Measurements from ENCODE around the gene CYP2D6. TPM values are rescaled to one million over a fixed set of nuclear protein-coding genes. Genes with fewer than 3 reads are reported as not detected.

The CYP2D6 gene
- total RNA-seq, 1 donor from 2014 or later = 1.4 TPM

DNA sequence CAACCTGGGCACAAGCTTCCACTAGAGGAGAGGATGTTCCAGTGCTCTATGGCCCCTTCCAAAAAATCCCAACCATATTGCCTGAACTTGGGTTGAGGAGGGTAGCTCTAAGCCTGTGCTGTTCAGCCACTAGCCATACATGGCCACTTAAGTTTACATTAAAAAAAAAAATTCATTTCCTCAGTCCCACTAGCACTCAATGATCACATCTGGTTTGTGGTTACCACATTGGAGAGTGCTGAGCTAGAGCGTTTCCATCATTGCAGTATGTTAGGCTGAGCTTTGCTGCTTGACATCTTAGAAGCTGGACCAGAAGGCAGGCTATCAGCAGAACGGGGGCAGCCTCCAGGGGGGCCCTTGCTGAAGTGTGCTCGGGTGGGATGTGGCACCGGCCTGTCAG lies 43.5 kb upstream of the CYP2D6 start:
- Histone ChIP-seq H3K27ac (no peak overlapping the region), H3K9me3 (no peaks in the 10 kb centered on the region), H3K4me3 (no peak overlapping the region), H3K27me3 (ENCODE audit: low read depth) (no peaks in the 10 kb centered on the region), H3K4me1 (peaks cover 16% of the 10 kb centered on the region), H3K36me3 (peaks cover 25% of the 10 kb centered on the region)
- intact Hi-C loops (cut with DNase I) = no loop called here
- ATAC-seq (no peak), DNase-seq (no peak)
- no peak for TF ChIP-seq CTCF (IDR thresholded peaks at IDR 0.05)

GRCh38 chr22:42173183-42173926 lies 42.7 kb upstream of the CYP2D6 start:
- no peak overlapping the region for H3K4me3 ChIP-seq
- no peak for TF ChIP-seq CTCF (IDR thresholded peaks at IDR 0.05)
- H3K9me3 ChIP-seq = no peaks in the 10 kb centered on the region
- ATAC-seq = no peak
- H3K4me1 ChIP-seq = peaks cover 16% of the 10 kb centered on the region
- H3K27me3 ChIP-seq (ENCODE audit: low read depth) = no peaks in the 10 kb centered on the region
- DNase-seq = no peak
- H3K27ac ChIP-seq = no peak overlapping the region
- peaks cover 29% of the 10 kb centered on the region for H3K36me3 ChIP-seq
- intact Hi-C loops (cut with DNase I) = no loop called here

- Histone ChIP-seq H3K27me3 (ENCODE audit: low read depth) (no peaks in the 10 kb centered on the region), H3K4me1 (peaks cover 16% of the 10 kb centered on the region), H3K36me3 (peaks cover 35% of the 10 kb centered on the region), H3K27ac (no peak overlapping the region), H3K9me3 (no peaks in the 10 kb centered on the region), H3K4me3 (no peak overlapping the region)
- DNase-seq (no peak), ATAC-seq (no peak)
- intact Hi-C loops (cut with DNase I) = no loop called here
- TF ChIP-seq CTCF (IDR thresholded peaks at IDR 0.05) = no peak
Measured at GRCh38 chr22:42172773-42173172, 42.2 kb upstream of the CYP2D6 start.

GRCh38 chr22:42171946-42172719 lies 41.5 kb upstream of the CYP2D6 start:
- no peak for TF ChIP-seq CTCF (IDR thresholded peaks at IDR 0.05)
- DNase-seq (no peak), ATAC-seq (no peak)
- Histone ChIP-seq H3K36me3 (peaks cover 39% of the 10 kb centered on the region), H3K4me1 (peaks cover 16% of the 10 kb centered on the region), H3K9me3 (no peaks in the 10 kb centered on the region), H3K4me3 (no peak overlapping the region), H3K27ac (no peak overlapping the region), H3K27me3 (ENCODE audit: low read depth) (no peaks in the 10 kb centered on the region)
- intact Hi-C loops (cut with DNase I) = no loop called here

DNA sequence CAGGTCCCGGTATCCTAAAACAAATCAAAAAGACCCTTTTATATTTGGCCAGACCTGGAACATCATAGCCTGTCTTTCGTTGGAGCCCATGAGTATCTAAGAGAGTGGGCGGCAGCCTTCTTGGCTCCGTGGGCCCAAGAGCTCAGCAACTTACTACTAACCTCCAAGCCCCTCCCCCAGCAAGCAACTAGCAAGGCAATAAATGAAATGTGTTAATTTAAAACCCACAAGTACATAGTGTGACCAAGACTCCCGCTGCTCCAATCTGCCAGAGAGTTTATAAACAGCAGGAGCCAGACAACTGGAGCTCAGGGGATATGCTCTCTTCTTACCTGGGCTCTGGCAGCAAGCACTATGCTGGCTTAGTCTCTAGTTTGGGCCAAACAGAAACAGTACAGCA lies 40.8 kb upstream of the CYP2D6 start:
- no peaks in the 10 kb centered on the region for H3K27me3 ChIP-seq (ENCODE audit: low read depth)
- H3K4me3 ChIP-seq = no peak overlapping the region
- H3K9me3 ChIP-seq = no peaks in the 10 kb centered on the region
- intact Hi-C loops (cut with DNase I) = no loop called here
- no peak for DNase-seq
- no peak overlapping the region for H3K27ac ChIP-seq
- TF ChIP-seq CTCF (IDR thresholded peaks at IDR 0.05) = no peak
- ATAC-seq = no peak
- peaks cover 38% of the 10 kb centered on the region for H3K36me3 ChIP-seq
- peaks cover 16% of the 10 kb centered on the region for H3K4me1 ChIP-seq
